GM19328 (cell line): Measurements from ENCODE around the gene CLEC20A.
A peak's percentile ranks its signal among the peaks of the same experiment; 100 is the strongest.

Experiments used
- ATAC-seq: cut with Tn5 transposase; IDR thresholded peaks from one replicate; pipeline ENCODE4 v1.9.1; 2021; ENCODE audit warnings: mild to moderate bottlenecking, moderate library complexity; ENCODE audit not compliant: unreplicated experiment

Gene CLEC20A

GRCh38 chr1:178496410-178497135 is at the start of gene CLEC20A:
TSS of gene CLEC20A (minus strand) at chr1:178496964. CDS start at chr1:178496939, 25 bp downstream.
- no peak for ATAC-seq

GRCh38 chr1:178544531-178544930 is 47.8 kb upstream of the CLEC20A start:
- no peak for ATAC-seq

- ATAC-seq: peak; percentile 41
Observed at GRCh38 chr1:178543290-178543607, 46.5 kb upstream of the CLEC20A start.

DNA sequence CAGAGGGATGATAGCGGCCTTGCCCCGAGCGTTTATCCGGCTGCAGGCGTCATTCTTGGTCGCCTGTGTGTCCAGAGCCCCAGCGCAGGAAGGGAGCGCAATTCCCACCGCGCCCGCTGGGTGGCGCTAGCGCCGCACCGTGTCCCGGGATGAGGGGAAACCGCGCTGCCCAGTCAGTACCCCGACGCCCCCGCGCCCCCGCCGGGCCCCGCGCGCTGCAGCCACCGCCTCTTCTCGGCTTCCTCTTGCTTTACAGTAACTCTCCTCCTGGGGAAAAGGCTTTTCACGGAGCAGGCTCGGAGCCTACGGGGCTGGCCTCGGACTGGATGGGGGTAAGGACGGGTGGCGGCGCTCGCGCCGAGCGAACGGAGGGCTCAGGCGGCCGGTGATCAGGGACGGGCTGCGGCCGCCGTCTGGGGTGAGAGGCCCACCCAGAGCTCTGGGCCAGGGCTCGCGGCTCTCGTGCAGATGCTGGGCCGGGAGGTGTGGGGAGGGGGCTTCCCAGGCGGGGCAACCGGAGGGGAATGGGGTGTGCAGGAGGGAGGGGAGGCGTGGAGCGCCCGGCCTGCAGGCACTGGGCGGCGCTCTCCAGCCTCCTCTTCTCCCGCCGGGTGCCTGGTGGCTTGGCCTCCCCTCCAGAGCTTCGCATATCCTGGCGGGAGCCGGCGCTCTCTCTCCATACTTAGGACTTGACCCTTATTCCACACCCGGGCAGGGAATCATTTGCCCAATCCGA is 46.0 kb upstream of the CLEC20A start:
- peak; percentile 58 for ATAC-seq

DNA sequence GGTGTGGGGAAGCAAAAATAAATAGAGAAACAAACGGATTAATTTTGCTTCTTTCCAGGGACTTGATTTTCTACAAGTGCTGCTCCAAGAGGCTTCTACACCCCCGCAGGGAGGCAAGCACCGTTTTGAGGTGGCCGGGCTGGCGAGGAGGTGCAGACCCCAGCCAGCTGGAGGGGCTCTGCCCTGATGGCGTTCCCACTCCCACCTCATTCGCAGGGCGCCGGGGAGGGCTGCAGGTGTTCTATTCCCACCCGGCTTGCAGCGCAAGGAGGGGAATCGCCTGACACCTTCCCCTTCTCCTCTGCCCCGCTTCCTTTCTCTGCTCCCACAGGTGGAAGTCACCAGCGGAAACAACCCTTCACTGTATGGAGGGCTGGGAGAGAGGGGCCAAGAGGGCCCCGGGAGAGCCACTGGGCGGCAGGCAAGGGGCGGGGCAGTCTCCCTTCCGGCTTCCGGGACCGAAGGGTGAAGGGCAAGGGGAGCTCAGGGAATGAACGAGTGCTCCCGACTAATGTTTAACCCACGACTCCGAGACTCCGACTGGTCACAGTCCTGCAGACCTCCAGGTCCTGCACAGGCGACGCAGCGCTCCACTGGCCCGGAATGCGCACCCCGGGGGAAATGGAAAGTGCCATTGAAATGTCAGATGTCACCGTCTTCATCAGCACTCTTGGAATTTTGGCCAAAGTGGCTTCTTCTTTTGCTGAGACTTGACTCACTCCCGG is 45.2 kb upstream of the CLEC20A start:
- peak; percentile 35 for ATAC-seq

DNA sequence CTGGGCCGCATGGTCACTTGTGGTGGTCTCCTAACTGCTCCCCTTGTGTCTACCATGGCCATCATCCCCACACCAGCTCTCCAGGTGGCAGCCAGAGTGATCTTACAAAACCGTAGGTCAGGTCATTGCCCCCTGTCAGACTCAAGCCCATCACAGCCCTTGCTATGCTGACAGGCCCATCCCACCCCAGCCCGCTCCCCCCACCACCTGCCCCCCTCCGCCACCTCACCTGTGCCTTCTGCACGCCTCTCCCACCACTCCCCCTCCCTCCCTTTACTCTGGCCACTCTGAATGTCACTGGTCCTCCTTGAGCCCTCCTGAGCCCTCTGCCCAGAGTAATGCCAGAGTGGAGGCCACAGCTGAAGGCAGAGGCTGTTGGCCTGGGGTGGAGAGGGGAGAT is 44.6 kb upstream of the CLEC20A start:
- no peak for ATAC-seq

GRCh38 chr1:178540646-178541045 is 43.9 kb upstream of the CLEC20A start:
- ATAC-seq: no peak

DNA sequence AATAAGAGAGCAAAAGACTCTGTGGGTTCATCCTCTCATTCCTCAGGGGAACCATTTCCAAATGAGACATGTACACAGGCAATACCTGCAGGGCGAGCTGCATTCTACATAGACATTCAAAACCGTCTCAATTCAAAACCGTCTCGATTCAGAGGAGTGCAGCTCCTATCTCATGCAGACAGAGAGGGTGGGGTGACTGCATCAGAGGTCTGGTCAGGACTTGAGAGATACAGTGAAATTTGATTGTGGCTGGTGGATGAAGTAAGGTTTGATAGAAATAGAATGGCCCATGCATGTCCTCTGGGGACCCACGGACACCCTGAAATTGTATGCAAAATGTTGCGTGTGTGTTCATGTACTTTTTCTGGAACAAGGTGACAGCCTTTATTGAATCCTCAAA is 43.4 kb upstream of the CLEC20A start:
- ATAC-seq: no peak

GRCh38 chr1:178539291-178539690 is 42.5 kb upstream of the CLEC20A start:
- ATAC-seq: no peak

DNA sequence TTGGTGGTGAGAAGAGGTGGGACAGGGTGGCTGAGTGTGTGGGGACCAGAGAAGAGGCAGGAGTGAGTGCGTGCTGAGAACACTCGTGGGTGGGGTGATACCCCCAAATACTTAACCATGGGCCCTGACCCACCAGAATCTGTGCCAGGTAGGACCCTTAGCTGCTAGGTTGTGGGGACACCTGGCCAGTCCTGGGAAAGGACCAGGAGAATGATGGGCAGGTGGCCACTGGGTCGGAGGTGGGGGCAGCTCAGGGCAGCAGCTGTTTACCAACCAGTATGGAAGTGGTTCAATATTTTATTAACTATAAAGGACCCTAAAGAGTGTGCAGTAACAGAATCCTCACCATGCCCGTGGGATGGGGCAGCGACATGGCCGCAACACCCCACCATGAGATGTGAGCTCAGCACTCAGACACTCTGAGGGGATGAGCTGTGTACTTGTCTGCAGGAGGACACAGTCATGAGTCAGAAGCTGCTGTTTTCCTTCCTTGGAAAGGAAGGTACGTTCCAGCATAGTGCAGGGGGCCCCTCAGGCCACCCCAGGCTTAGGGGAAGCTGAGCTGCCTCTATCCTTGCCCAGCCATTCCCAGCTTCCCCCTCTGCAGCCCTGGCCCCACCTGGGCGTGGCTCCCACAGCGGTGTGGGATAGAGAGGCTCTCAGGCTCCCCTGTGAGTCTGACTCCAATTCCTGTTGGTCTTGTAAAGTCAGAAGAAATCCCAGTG is 41.6 kb upstream of the CLEC20A start:
- no peak for ATAC-seq

DNA sequence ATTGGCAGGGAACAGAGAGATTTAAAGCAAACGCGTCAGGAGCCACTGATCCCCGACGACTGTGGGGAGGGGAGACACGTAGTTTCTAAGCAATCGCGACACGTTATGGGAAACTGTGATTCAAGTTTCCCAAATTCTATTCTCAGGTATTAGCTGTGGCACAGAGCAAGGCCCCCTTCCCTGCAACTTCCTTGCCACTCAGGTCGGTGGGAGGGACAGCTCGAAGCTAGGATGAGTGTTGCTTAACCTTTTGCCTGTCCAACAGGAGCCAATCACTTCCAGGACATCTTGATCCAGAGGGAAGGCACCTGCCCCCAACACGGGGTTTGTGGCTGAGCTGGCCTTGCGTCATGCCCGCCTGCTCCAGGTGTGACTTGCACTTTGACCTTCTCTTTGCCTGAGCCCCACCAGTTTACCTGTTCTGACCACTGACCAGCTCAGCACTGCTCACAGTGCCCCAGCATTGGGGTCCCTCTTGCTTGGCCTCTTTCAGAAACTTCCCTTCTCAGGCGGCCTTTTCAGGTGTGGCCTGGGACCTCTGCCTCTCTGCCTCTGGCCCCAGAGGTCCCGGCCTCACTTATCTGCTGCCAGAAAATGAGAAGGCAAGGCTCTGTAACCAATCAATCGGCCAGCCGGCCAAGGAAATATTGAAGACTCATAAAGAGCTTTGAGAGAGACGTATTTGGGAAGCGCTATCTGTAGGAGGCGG is 40.8 kb upstream of the CLEC20A start:
- ATAC-seq: no peak

DNA sequence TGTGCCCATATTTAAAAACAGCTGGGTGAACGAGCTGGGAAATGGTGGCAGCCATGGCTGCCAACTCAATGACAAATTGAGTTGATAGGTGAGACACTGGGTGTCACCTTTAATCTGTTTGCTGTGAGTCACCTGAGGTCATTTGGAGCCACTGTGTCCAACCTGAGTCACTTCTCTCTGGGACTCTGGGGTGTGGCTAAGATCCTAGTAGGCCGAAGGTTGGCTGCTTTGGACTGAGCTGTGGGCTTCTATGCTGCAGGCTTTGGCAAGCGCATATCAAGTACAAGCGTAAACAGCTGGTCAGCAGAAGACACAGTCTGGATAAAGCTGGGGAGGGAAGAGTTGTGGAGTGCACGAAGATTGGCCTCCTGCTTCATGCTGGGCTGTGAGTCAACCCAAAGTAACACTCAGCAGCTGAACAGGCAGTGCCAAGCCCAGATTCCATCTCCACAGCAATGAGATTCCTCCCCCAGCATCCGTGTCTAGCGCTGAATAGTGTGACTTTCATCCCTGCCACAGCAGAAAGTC is 40.1 kb upstream of the CLEC20A start:
- no peak for ATAC-seq

DNA sequence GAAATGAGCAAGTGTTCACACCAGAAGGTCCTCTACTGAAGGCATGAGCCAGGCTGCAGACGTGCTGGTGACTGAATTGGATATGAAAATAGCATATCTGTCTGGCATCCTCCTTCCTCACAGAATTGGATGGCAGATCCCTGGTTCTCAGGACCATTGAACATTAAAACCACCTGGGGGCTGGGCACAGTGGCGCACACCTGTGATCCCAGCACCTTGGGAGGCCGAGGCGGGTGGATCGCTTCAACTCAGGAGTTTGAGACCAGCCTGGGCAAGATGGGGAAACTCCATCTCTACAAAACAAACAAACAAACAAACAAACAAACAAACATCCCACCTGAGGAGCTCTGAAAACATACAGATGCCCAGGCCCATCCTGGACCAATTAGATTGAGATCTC is 39.6 kb upstream of the CLEC20A start:
- no peak for ATAC-seq

DNA sequence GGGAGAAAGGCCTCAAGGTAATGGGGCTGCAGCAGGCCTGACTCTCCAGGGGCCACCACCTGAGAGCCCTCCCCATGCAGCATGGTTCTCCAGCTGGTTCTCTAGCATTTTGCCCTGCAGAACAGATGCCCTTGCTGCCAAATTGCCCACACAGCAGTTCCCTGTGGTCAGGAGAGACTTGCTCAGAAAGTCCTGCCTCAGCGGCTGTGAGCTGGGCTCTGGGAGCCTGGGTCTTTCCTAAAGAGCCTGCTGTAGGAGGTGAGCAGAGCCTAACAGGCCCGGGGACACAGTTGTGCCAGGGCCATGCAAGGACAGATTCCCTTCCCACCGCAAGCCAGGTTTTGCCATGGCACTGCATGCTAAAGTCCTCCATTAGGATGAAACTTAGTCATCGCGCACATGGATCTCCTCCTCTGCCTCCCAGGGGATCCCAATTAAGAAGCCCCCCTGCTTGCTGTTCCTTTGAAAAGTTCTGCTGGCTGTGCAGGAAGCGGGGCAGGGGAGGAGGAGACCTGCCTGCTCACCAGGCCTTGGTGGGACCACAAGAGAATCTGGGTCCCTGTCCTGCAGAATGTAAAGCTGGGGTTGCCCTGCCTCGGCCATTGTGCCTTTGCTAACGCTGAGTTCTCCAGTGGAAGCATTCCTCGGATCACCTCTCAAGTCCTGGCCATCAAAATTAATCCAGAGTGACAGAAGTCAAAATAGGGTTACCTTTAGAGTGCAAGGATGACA is 37.5 kb upstream of the CLEC20A start:
- ATAC-seq: no peak

DNA sequence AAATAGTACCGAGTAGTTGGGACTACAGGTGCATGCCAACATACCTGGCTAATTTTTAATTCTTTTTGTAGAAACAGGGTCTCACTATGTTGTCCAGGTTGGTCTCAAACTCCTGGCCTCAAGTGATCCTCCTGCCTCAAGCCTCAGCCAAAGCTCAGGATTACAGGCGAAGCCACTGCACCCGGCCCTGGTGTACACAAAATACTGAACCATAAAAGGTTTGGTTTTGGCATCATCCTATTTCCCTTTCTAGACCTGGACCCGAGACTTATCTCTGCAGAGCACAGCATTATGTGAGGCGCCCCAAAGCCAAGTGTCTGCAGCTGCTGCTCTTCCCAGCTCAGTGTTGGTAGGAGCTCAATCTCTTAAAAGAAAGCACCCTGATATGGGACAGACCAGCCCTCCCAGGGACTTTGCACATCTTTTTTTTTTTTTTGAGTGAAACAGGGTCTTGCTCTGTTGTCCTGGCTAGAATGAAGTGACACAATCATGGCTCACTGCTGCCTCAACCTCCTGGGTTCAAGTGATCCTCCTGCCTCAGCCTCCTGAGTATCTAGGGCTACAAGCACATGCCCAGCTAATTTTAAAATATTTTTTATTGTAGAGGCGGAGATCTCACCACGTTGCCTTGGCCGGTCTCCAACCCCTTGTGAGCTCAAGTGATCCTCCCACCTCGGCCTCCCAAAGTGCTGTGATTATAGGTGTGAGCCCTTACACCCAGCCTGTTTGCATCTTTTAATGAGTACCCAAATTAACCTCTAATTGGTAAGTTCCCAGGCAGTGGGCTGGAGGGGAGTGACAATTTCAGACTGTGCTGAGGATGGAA is 36.6 kb upstream of the CLEC20A start:
- no peak for ATAC-seq

GRCh38 chr1:178532392-178532791 is 35.6 kb upstream of the CLEC20A start:
- peak; percentile 80 for ATAC-seq

DNA sequence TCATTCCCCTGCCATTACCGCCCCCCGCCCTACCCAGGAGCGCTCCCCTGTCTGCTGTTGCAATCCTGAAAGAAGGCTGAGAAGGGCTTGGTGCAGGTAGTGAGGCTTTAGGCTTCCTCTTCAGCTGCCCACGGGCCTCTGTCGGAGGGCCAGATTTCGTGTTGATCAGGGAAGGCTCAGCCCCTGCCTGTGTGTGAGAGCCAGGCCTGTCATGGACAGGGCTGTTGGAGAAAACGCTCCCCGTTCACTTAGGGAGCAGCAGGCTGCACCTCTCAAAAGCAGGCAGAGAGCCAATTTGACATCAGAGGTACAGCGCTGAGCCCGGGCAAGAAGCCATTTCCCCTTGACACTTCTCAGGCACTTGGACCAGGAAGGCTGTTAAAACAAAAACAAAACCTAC is 35.1 kb upstream of the CLEC20A start:
- peak; percentile 19 for ATAC-seq

DNA sequence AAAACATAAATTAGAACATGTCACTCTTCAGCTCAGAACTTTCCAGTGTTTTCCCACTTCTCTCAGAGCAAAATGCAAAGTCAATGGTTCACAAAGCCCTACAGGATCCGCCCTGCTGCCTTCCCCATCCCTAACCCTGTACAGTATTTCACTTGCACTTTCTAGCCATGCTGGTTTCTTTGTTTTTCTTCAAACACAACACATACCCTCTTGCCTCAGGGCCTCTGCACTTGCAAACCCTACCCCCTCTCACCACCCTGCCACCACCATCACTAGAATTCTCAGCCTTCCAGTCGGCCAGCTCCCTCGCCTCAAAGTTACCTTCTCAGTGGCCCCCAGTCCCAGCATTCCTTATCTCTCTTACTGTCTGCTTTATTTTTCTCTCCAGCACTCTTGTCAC is 33.7 kb upstream of the CLEC20A start:
- ATAC-seq: no peak

DNA sequence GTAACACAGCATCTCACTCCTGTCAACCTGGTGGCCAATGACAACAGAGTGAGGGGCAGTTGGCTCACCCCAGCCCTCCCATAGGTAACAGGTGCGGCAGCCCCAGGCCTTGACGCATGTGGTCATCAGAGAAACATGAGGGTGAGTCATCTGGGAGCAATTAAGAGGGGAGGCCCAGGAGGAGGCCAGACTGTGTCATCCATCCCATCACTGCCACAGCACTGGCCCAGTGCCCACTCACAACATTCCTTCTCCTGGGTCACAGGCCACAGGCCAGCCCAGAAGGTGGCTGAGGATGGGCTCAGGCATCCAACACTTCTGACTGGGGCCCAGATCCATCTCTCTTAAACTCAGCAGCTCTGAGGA is 33.3 kb upstream of the CLEC20A start:
- ATAC-seq: no peak
